Measurements from ENCODE around the gene RHO. TPM values are rescaled to one million over a fixed set of nuclear protein-coding genes. Genes with fewer than 3 reads are reported as not detected.

The RHO gene
- total RNA-seq, 1 donor = not detected

DNA sequence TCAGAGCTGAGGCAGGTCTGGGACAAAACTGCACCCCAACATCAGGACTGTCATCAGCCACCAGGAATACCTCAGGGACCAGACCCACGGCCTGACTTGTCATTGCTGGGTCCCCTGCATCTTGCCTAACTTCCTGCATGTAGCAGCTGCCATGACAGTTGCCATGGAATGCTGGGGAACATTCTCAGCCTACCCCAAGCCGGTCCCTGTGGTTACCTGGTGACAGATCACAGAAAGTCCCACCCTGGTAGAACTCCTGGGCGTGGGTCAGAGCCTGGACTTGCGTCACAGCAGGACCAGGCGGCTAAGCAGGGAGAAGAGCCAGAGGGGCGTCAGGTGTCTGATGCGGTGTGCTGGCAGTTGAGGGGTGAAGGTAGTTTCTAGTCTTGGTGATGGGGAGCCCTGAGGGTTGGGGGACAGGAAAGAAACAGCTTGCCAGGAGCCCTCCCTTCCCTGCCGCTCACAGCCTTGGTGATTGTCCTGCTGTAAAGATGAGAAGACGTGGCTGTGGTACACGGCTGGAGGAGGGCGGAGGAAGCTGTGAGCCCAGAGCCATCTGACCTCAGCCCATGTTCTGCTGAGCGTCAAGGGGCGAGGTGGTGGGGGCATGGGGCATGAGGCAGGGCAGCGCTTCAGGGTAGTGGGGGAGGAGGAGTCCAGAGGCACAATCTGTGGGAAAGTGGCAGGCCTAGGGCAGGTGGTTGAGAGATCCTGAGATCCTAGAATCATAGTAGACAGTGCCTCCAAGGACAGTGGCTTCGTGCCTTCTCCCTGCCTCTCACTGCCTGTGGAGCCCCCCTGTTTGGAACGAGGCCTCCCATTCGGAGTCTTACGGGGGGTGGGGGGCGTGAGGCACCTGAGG, 19.9 kb downstream of the RHO start:
- no peak overlapping the region for H3K4me3 ChIP-seq (ENCODE audit: low read depth, low read length)
- no peak for DNase-seq (ENCODE audit: low read depth)
- TF ChIP-seq, protein P1, sequence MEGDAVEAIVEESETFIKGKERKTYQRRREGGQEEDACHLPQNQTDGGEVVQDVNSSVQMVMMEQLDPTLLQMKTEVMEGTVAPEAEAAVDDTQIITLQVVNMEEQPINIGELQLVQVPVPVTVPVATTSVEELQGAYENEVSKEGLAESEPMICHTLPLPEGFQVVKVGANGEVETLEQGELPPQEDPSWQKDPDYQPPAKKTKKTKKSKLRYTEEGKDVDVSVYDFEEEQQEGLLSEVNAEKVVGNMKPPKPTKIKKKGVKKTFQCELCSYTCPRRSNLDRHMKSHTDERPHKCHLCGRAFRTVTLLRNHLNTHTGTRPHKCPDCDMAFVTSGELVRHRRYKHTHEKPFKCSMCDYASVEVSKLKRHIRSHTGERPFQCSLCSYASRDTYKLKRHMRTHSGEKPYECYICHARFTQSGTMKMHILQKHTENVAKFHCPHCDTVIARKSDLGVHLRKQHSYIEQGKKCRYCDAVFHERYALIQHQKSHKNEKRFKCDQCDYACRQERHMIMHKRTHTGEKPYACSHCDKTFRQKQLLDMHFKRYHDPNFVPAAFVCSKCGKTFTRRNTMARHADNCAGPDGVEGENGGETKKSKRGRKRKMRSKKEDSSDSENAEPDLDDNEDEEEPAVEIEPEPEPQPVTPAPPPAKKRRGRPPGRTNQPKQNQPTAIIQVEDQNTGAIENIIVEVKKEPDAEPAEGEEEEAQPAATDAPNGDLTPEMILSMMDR (IDR thresholded peaks at IDR 0.05; ENCODE audit: insufficient read depth, low read depth, low read length) = no peak

DNA sequence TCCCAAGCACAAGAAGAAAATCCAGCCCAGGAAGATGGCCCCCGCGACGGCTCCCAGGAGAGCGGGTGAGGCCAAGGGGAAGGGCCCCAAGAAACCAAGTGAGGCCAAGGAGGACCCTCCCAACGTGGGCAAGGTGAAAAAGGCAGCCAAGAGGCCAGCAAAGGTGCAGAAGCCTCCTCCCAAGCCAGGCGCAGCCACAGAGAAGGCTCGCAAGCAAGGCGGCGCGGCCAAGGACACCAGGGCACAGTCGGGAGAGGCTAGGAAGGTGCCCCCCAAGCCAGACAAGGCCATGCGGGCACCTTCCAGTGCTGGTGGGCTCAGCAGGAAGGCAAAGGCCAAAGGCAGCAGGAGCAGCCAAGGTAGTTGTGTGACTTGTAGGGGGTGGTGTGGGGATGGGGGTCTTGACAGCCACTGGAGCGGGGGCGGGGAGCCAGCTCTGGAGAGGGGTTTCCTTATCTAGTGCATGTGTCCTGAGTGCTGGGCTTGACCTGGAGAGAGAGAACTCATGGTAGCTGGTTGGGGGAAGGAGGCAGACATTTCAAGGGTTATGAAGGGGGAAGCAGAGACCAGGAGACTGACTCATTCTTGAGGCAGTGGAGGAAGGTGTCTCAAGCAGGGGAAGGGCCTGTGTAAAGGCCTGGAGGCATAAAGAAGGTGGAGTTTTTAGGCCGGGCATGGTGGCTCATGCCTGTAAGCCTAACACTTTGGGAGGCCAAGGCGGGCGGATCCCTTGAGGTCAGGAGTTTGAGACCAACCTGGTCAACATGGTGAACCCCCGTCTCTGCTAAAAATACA, 20.8 kb downstream of the RHO start:
- no peak overlapping the region for H3K4me3 ChIP-seq (ENCODE audit: low read depth, low read length)
- TF ChIP-seq, protein P1 (IDR thresholded peaks at IDR 0.05; ENCODE audit: insufficient read depth, low read depth, low read length) = no peak
- DNase-seq (ENCODE audit: low read depth) = no peak

DNA sequence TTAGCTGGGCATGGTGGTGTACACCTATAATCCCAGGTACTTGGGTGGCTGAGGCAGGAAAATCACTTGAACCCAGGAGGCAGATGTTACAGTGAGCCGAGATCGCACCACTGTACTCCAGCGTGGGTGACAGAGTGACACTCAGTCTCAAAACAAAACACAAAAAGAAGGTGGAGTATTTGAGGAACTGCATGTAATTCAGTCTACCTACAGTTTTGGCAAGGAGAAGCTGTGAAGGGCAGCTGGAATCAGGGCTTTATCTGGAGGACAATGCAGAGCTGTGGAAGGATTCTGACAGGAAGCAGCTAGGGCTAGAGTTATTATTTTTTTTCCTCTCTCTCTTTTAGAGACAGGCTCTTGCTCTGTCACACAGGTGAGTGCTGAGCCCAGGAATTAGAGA, 21.4 kb downstream of the RHO start:
- TF ChIP-seq, protein P1 (IDR thresholded peaks at IDR 0.05; ENCODE audit: insufficient read depth, low read depth, low read length) = no peak
- no peak overlapping the region for H3K4me3 ChIP-seq (ENCODE audit: low read depth, low read length)
- DNase-seq (ENCODE audit: low read depth) = no peak

DNA sequence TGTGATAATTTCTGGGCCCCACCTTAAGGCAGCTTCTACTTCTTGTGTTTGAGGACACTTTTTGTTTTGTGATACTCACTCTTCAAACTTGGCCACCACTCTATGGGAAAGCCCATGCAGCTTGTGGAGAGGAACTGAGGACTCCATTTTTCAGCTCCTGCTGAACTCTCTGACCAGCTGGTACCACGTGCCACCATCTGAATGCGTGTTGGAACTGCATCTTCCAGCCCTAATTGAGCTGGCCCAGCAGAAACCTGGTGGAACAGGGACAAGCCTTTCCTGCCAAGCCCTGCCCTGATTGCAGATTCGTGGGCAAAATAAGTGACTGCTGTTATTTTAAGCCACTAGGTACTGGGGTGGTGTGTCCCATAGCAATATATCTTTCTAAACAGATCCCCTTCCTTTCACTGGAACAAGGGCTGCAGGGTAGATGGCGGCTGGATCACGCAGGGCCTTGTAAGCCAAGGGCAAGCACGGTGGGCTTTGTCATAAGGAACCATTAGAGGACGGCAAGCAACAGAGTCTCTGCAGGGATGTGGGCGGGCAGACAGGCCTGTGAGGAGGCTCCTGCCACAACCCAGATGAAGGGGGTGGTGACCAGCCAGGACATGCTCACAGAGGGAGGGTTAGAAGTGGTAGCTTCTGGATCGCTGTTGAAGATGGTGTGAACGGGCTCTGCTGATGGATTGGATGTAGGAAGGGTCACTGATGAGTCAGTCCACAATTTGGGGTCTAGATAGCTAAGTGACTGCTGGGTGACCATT, 24.0 kb downstream of the RHO start:
- no peak overlapping the region for H3K4me3 ChIP-seq (ENCODE audit: low read depth, low read length)
- TF ChIP-seq, protein P1 (IDR thresholded peaks at IDR 0.05; ENCODE audit: insufficient read depth, low read depth, low read length) = no peak

DNA sequence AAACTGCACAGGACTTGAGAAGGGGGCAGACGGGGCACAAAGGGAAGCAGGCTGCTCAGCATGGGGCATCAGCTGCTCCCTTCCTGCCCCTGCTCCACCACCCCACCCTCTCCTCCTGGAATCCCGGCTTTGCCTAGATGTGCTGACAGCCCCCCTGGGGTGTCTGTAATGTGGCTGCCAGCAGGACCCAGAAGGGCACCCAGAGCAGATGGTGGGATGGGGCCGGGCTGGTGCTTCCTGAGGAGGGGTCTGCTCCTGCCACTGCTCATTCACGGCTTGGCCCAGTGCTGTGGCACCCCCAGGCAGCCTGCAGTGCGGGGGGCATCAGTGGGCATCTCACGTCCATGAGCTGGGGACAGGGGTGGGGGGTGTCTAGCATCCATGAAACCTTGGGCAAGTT, 24.7 kb downstream of the RHO start:
- DNase-seq (ENCODE audit: low read depth) = no peak
- TF ChIP-seq, protein P1 (IDR thresholded peaks at IDR 0.05; ENCODE audit: insufficient read depth, low read depth, low read length) = no peak
- H3K4me3 ChIP-seq (ENCODE audit: low read depth, low read length) = no peak overlapping the region

More for the DNA sequence above, 24.0 kb downstream of the RHO start:
- DNase-seq (ENCODE audit: low read depth) = no peak

DNA sequence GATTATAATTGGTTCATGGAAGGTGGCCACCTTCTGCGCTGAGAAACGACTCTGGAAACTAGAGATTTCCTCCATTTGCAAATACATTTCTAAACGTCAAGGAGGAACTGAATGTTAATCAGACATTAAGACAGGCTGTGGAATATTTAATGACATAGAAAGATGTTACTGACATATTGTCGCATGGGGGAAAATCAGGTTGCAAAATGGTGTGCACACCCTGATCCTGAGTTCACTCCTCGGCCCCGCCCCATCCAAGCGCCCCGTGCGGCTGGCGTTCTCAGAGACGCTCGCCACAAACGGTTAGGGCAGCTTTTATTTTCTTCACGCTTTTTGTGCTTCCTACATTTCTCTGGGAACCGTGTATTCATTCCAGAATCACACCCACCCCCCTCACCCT, 25.3 kb downstream of the RHO start:
- DNase-seq (ENCODE audit: low read depth) = no peak
- H3K4me3 ChIP-seq (ENCODE audit: low read depth, low read length) = no peak overlapping the region
- TF ChIP-seq, protein P1 (IDR thresholded peaks at IDR 0.05; ENCODE audit: insufficient read depth, low read depth, low read length) = no peak

Data from fibroblast of villous mesenchyme (primary cell).